Measurements from ENCODE around the gene HOXA13. TPM values are rescaled to one million over a fixed set of nuclear protein-coding genes. Genes with fewer than 3 reads are reported as not detected.

The HOXA13 gene
- total RNA-seq, 2 experiments from 2014 or later: not detected

DNA sequence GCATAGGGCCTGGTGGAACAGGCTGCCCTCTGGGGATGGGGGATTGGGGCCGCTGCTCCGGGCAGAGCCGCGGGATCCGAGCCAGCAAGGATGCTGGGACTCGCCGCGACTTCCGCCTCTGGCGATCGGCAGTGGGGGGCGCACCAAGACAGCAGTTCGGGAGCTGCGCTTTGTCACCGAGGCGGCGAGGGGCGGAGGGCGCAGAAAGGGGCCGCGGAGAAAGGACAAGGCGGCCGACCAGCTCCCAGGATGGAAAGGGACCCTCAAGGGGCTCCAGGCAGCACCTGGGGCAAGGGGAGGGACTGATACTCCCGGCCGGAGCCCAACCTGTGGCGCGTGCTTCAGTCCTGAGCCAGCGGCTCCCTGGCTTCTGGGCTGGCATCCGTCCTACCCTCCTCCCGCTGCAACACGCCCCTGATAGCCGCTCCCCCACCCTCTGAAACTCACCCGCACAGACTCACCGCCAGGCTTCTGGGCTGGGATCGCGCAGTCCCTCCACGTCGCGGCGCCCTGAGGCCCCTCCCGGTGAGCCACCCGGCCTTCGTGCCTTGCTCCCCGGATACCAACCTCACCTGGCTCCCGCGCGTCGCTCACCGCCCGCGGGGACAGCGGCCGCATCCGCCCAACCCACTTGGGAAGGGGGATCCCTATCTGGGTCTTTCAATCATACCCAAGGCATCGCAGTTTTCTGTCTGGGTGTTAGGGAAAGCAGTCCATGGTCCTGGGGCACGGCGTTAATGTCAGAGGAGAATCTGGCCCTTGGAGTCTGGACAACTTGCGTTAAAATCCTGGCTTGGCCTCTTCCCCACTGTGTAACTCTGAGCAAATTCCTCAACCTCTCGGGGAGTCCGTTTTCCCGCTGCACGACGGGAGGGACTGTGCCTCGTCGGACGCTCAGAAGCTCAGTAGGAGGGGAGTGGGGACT lies 35.8 kb upstream of the HOXA13 start:
- H3K9me3 Mint-ChIP-seq (ENCODE audit: low read depth): no peaks in the 10 kb centered on the region
- ATAC-seq (peak; percentile 14), DNase-seq (peak; percentile 51)
- H3K4me3 Mint-ChIP-seq: peak overlapping the region; percentile 28
- peaks cover 52% of the 10 kb centered on the region for H3K27me3 Mint-ChIP-seq
- ChIA-PET CTCF (interaction anchor here (0.6 to 1.3 kb wide), 3 partner anchors 25 to 219 kb away, joined by 3 to 8 read pairs (median 4); no protein-coding TSS in a partner anchor), POLR2A (no interaction called here)
- intact Hi-C loops (cut with DNase I, micrococcal nuclease): no loop called here
- no peak overlapping the region for H3K27ac Mint-ChIP-seq
- peaks cover 10% of the 10 kb centered on the region for H3K4me1 Mint-ChIP-seq
- no peaks in the 10 kb centered on the region for H3K36me3 Mint-ChIP-seq (ENCODE audit: low read depth)

DNA sequence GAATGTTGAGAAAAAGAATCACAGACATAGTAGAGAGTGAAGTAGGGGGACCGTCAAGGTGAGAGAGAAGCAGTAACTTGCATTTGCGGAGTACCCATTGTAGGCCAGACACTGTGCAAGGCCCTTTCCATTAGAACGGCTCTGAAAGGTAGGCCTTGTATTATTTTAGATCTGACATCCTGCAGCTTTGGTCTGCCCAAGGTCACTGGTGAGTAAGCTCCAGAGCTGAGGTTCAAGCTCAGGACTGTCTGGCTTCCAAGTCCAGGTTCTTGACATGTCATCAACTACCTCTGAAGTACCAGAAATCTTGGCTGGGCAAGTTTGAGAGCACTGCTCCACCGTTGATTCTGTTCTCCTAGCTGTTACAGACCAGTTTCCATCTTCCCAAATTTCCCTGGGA lies 29.6 kb upstream of the HOXA13 start:
- ChIA-PET POLR2A (no interaction called here), CTCF (interaction anchor here (1.4 kb wide), 1 partner anchor 49 kb away, joined by 4 read pairs; no protein-coding TSS in a partner anchor)
- Mint-ChIP-seq H3K4me3 (no peak overlapping the region), H3K36me3 (ENCODE audit: low read depth) (no peaks in the 10 kb centered on the region), H3K4me1 (peaks cover 2% of the 10 kb centered on the region), H3K27ac (no peak overlapping the region), H3K9me3 (ENCODE audit: low read depth) (no peaks in the 10 kb centered on the region), H3K27me3 (peaks cover 51% of the 10 kb centered on the region)
- no peak for ATAC-seq
- DNase-seq: no peak
- intact Hi-C loops (cut with DNase I, micrococcal nuclease): no loop called here

DNA sequence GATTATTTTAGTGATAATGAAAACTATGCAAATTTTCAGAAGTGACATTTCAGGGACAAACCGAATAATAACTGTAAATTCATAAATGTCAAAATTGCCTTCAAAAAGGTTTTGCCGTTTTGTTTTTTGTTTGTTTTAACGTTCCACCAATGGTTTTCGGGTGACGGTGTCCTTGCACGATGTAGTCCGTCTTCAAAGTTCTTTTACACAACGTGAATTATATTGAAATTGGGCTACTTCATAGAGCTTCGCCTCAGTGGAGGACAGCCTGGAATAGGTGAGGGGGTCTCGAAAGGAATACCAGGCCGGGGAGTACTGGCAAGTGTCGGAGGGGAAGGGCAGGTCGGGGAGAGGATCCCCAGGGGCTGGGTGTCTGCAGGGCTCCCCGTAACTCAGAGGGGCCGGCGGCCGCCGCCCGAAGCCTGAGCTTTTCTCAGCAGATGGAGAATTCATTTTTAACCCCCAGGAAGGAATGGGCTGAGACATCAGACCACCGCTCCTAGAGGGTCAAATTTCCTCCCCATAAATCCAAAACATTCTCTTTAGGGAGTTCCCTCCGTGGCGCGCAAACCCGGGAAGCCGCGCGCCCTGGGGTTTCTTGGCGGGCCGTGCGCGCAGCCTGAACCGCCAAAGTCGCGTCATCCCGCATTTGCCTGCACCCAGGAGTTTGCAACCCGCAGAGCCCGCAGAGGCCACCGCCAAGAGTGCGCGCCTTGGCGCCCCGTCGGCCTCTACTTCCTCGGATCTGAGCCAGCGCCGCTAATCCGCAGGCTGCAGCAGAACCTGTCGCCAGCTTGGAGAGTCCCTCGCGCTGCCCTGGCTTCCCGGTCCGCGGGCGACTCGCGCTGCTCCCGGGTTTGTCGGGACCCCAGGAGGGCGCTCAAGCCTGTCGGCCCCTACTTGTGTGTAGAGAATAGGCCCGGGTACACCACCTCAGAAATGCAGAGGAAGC lies 25.4 kb upstream of the HOXA13 start:
- no peak for DNase-seq
- peaks cover 6% of the 10 kb centered on the region for H3K4me1 Mint-ChIP-seq

DNA sequence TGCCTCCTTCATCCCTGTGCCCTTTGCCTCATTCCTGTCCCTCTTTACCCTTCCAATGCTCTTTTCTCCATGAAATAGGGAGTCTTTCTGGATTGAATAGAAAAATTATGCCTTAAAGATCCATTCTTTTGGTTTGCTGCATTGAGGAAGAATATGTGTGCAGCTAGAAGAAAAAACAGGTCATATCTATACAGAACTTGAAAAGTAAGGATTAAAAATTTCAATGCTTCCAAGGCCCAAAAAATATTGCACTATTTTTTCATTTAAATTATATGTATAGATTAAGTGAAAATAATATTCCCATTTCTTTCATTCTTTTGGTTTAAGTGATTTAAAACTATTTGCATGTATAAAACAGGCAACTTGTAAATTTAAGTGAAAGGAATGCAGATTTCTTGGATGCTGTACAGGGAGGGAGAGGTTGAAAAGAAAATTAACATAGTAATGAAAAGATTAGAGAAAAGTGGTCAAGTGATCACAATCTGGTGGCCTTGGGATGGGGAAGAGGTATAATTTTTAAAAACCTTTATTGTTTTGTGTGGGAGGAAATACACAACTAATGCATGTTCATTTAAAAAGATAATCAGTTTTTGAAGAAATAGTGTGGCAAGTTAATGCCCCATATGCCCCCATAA lies 24.2 kb upstream of the HOXA13 start:
- ATAC-seq (no peak), DNase-seq (no peak)
- Mint-ChIP-seq H3K9me3 (ENCODE audit: low read depth) (no peaks in the 10 kb centered on the region), H3K27ac (no peak overlapping the region), H3K4me3 (no peak overlapping the region), H3K4me1 (peaks cover 13% of the 10 kb centered on the region), H3K36me3 (ENCODE audit: low read depth) (no peaks in the 10 kb centered on the region), H3K27me3 (peaks cover 70% of the 10 kb centered on the region)
- intact Hi-C loops (cut with DNase I, micrococcal nuclease): no loop called here
- ChIA-PET POLR2A (no interaction called here), CTCF (interaction anchor here (0.6 to 2.0 kb wide), 5 partner anchors 9 to 45 kb away, joined by 3 to 11 read pairs (median 5); partner anchors contain the start of gene EVX1)

More for the DNA sequence above, 25.4 kb upstream of the HOXA13 start:
- Mint-ChIP-seq H3K27ac (no peak overlapping the region), H3K9me3 (ENCODE audit: low read depth) (no peaks in the 10 kb centered on the region), H3K4me3 (no peak overlapping the region), H3K36me3 (ENCODE audit: low read depth) (no peaks in the 10 kb centered on the region), H3K27me3 (peaks cover 66% of the 10 kb centered on the region)
- intact Hi-C loops (cut with DNase I, micrococcal nuclease): no loop called here
- ChIA-PET POLR2A (no interaction called here), CTCF (interaction anchor here (0.6 to 1.5 kb wide), 5 partner anchors 9 to 1341 kb away, joined by 3 to 5 read pairs (median 3); no protein-coding TSS in a partner anchor)
- no peak for ATAC-seq

DNA sequence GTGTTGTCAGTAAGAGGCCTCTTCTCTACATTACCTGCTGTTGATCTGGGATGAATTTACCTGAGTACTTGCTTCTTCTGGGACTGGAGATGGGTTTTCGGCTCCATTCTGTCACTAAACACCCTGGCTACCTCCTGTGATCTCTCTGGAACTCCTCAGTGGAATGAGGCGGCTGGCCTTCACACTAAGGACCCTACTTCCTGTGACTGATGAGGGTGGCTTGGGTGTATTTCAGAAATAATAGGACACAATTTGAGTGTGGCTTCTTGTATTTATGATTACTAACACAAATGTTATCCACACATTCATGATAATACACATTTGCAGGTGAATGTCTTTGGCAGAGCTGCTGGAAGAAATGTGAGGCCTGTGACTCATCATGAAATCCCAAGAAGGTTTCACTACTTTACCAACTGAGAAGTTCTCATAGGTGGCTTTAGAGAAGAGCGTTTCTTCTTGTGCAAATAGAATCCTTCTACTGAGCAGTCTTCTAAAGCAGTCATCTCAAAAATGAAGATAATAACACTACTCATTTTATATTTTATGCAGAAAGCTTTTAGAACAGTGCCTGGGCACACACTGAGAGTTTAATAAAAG lies 21.4 kb upstream of the HOXA13 start:
- no peaks in the 10 kb centered on the region for H3K9me3 Mint-ChIP-seq (ENCODE audit: low read depth)
- ChIA-PET CTCF (interaction anchor here (1.8 kb wide), 1 partner anchor 13 kb away, joined by 3 read pairs; no protein-coding TSS in a partner anchor), POLR2A (no interaction called here)
- ATAC-seq (peak; percentile 81), DNase-seq (no peak)
- no peaks in the 10 kb centered on the region for H3K36me3 Mint-ChIP-seq (ENCODE audit: low read depth)
- intact Hi-C loops (cut with DNase I, micrococcal nuclease): no loop called here
- peaks cover 13% of the 10 kb centered on the region for H3K4me1 Mint-ChIP-seq
- no peak overlapping the region for H3K4me3 Mint-ChIP-seq
- H3K27me3 Mint-ChIP-seq: peaks cover 64% of the 10 kb centered on the region
- H3K27ac Mint-ChIP-seq: no peak overlapping the region

DNA sequence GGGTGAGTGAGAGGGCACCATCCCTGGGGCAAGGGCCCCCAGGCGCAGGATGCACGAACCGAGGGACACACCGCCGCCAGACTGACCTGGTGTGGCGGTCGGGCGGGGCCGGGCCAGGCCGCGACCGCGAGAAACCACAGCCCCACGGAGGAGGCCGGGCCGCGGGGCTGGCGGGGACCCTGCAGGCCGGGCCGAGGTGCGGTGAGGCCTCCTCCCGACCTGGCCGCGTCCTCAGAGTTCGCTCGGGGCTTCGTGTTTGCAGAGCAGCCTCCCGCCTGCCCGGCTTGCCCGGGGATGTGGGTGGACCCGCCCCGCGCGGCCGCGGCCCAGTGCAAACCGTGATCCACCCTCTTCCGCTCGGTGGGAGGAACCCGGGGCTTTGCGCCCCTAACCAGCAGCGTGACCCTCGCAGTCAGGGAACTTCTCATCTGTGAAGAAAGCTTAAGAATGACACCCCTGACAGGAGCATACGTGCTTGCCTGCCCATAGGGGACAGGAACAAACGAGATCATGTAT lies 20.6 kb upstream of the HOXA13 start:
- DNase-seq: no peak
- Mint-ChIP-seq H3K9me3 (ENCODE audit: low read depth) (no peaks in the 10 kb centered on the region), H3K27ac (no peak overlapping the region), H3K4me3 (no peak overlapping the region), H3K27me3 (peaks cover 67% of the 10 kb centered on the region), H3K4me1 (peaks cover 13% of the 10 kb centered on the region), H3K36me3 (ENCODE audit: low read depth) (no peaks in the 10 kb centered on the region)
- no peak for ATAC-seq
- intact Hi-C loops (cut with DNase I, micrococcal nuclease): no loop called here
- ChIA-PET POLR2A (no interaction called here), CTCF (no interaction called here)

DNA sequence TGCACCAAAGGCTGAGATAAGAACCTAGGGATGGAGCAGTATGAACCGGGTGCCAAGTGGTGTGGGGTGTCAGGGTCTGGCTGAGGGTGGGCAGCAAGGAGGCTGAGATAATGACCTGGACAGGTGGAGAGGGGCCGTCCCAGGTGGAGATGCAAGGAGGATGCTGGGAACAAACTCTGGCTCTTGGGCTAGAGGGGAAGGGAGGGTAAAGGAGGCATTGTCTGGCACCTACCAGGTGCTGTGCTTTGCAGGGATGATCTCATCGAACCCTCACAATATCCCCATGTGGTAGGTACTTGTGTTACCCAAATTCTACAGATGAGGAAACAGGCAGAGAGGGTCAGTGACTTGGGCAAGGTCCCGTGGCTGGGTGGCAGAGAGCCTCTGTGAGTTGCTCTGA lies 19.9 kb upstream of the HOXA13 start:
- ATAC-seq (no peak), DNase-seq (no peak)
- ChIA-PET CTCF (no interaction called here), POLR2A (no interaction called here)
- Mint-ChIP-seq H3K36me3 (ENCODE audit: low read depth) (no peaks in the 10 kb centered on the region), H3K4me1 (peaks cover 11% of the 10 kb centered on the region), H3K27ac (no peak overlapping the region), H3K4me3 (no peak overlapping the region), H3K27me3 (peaks cover 66% of the 10 kb centered on the region), H3K9me3 (ENCODE audit: low read depth) (no peaks in the 10 kb centered on the region)
- intact Hi-C loops (cut with DNase I, micrococcal nuclease): no loop called here

DNA sequence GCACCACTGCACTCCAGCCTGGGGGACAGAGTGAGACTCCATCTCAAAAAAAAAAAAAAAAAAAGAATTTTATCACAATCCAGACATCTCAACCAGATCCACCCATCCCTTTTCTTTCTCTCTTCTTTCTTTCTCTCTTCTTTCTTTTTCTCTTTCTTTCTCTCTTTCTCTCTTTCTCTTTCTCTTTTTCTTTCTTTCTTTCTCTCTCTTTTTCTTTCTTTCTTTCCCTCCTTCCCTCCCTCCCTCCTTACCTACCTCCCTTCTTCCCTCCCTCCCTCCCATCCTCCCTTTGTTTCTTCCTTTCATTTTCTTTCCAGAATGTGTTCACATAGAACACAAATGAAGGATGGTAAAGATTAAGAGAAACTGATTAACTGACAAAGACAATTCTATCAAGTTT lies 18.1 kb upstream of the HOXA13 start:
- ChIA-PET CTCF (interaction anchor here (1.0 to 1.6 kb wide), 3 partner anchors 9 to 22 kb away, joined by 3 read pairs; no protein-coding TSS in a partner anchor), POLR2A (no interaction called here)
- H3K27ac Mint-ChIP-seq: no peak overlapping the region
- no peak for DNase-seq
- peaks cover 73% of the 10 kb centered on the region for H3K27me3 Mint-ChIP-seq
- peaks cover 11% of the 10 kb centered on the region for H3K4me1 Mint-ChIP-seq
- no peak overlapping the region for H3K4me3 Mint-ChIP-seq
- no peak for ATAC-seq
- no peaks in the 10 kb centered on the region for H3K9me3 Mint-ChIP-seq (ENCODE audit: low read depth)
- no peaks in the 10 kb centered on the region for H3K36me3 Mint-ChIP-seq (ENCODE audit: low read depth)
- intact Hi-C loops (cut with DNase I, micrococcal nuclease): no loop called here

DNA sequence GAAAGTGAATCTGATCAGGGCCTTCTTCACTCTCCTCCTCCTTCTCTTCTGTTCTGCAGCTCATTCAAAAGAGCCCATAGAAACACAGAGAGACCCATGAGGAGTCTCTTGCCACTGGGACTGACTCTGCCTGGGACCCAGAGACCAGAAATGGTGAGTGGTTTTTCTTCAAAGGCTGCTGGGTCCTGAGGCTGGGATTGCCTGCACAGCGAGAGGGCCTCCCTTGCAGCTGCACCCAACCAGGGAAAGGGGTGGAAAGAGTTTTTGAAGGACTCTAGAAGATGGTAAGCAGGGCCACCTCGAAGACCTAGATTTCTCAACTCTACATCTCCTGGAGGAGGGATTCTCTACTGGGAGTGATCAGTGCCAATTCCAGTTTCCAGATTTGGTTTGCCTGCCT lies 15.5 kb upstream of the HOXA13 start:
- DNase-seq (no peak), ATAC-seq (no peak)
- ChIA-PET CTCF (interaction anchor here (1.1 kb wide), 1 partner anchor 10 kb away, joined by 3 read pairs; no protein-coding TSS in a partner anchor), POLR2A (no interaction called here)
- Mint-ChIP-seq H3K36me3 (ENCODE audit: low read depth) (no peaks in the 10 kb centered on the region), H3K9me3 (ENCODE audit: low read depth) (no peaks in the 10 kb centered on the region), H3K27ac (no peak overlapping the region), H3K4me1 (peaks cover 14% of the 10 kb centered on the region), H3K4me3 (no peak overlapping the region), H3K27me3 (peaks cover 73% of the 10 kb centered on the region)
- intact Hi-C loops (cut with DNase I, micrococcal nuclease): no loop called here

DNA sequence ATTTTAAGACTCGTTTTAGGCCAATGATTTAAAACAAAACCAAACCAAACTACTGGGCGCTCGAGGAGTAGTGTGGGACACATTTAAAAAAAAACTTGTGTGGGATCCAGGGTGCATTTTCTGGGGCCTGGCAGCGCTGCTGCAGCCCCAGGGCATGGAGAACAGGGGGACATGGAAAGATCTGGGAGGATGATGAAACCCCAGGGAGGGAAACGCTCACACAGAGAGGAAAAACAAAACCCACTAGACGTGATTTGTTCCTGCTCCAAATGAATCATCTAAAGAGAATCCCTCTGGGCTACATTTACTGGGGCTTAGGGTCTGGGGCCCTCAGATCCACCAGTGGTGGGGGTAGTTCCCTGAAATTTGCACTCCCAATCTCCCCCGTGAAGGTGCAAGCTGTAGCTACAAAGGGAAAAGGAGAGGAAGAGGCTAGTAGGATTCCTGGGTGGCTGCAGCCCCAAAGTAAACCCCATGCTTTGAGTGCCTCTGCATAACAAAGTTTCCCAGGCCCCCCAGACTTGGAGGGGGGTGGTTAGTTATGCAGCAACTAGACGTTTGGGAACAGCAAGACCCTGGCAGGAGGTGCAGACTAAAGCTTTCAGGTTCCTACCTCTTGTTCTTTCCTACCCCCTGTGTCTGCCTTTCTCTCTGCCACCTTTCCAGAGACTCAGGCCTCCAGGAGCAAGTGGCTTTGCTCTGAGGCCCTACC lies 14.5 kb upstream of the HOXA13 start:
- H3K27me3 Mint-ChIP-seq: peaks cover 70% of the 10 kb centered on the region
- CTCF ChIA-PET: no interaction called here
- POLR2A ChIA-PET: no interaction called here
- no peak overlapping the region for H3K4me3 Mint-ChIP-seq
- ATAC-seq (no peak), DNase-seq (no peak)
- no peaks in the 10 kb centered on the region for H3K36me3 Mint-ChIP-seq (ENCODE audit: low read depth)
- intact Hi-C loops (cut with DNase I, micrococcal nuclease): loop anchor here (5.0 kb wide), 3 partner anchors 38 to 808 kb away; no protein-coding TSS in a partner anchor
- H3K9me3 Mint-ChIP-seq (ENCODE audit: low read depth): no peaks in the 10 kb centered on the region
- peaks cover 8% of the 10 kb centered on the region for H3K4me1 Mint-ChIP-seq
- H3K27ac Mint-ChIP-seq: no peak overlapping the region

Data from activated CD4-positive, alpha-beta T cell treated with anti-CD3 and anti-CD28 coated beads for 36 hours (primary cell).